DMS79 treated with DMSO at 0.1 percent for 48 hours (cell line): ENCODE results near the gene NTM.

Experiments used
- DNase-seq: peaks from one replicate; lab custom pipeline; 2025; lab: John Stamatoyannopoulos, UW

The NTM gene

GRCh38 chr11:132260636-132261035 lies 890.2 kb downstream of the NTM start:
- DNase-seq: no peak

- no peak for DNase-seq
Measured at GRCh38 chr11:132263241-132263640, 892.8 kb downstream of the NTM start.

GRCh38 chr11:132263875-132264274 lies 893.5 kb downstream of the NTM start:
- no peak for DNase-seq

- DNase-seq: no peak
Measured at GRCh38 chr11:132264616-132265015, 894.2 kb downstream of the NTM start.

DNA sequence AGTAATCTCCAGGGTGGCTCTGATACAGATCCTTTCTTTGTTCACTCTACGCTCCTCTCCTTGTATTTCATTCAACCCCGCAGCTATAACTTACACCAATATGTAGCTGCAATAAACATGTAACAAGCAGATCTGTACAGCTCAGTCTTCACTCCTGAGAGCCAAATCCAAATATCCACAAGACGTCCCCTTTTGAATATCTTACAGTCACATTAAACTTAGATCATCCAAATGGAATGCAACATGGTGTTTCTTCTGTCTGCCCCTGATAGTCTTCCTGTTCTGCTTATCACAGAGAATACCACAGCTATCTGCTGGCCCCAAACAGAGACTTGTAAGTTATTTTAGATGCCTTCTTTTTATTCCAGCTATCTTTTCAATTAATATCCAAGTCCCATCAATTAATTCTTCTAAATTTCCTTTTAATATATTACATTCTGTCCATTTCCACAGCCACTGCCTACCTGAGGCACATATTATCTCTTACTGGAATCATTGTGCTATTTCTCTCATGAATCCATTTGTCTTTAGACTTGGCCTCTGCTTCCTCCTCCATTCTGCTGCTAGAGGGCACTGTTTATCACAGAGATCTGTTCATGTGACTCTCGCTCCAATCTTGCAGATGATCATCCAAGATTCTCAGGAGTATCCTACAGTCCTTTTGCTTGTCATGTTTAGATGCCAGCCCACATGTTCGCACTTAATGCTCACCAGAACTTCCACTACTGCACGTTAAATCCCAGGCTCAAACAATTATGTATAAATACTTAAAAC lies 908.6 kb downstream of the NTM start:
- peak; percentile 8 for DNase-seq

GRCh38 chr11:132284048-132284447 lies 913.6 kb downstream of the NTM start:
- no peak for DNase-seq

DNA sequence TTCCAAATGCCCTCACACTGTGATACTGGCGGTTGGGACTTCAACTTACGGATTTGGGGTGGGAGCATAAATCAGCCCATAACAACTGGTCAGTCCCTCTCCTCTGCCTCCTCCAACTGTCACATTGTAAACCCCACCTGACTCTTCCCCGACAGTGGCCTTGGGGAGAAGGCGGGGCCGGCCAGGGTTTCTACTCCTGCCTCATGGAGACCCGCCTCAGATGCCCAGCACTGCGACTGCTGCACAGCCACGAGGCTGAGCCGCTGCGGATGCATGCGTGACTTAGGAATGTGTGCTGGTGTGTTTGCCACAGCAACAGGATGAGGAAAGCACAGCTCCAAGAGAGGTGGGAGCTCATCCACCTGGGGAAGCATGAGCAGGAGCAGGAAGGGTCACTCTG lies 914.2 kb downstream of the NTM start:
- no peak for DNase-seq

DNA sequence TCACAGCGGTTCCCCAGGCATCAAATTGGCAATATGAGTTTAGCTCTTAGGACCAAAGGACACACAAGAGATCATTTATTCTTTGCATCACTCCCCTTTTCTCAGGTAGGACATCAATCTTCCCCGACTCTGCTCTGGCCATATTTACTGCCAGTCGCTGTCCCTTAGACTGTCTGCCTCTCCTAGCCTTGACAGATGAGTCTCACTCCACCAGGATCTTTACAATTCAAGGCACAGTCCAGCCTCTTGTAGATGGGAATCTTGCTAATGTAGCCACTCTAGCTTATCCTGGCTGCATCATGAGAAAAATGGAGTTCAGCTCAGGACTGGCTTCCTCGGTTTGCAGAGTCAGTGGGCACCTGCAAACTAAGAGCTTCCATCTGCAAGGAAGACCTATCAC lies 915.2 kb downstream of the NTM start:
- no peak for DNase-seq

DNA sequence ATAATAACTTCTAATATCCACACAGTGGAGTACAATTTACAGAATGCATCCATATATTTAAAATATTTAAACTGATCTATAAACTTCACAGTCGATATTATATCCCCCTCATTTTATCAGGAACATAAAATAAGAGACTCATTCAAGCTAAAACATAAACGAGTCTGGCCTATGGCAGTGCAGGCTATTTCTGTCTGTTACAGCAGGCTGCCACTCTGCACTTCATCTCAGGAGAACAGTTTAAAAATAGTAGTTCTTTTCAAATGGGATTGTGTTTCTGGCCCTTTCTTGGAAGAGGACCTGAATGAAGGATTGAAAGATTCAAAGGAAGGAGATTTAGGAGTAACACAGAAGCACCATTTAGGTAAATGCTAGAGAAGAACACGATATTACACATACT lies 915.7 kb downstream of the NTM start:
- DNase-seq: no peak

DNA sequence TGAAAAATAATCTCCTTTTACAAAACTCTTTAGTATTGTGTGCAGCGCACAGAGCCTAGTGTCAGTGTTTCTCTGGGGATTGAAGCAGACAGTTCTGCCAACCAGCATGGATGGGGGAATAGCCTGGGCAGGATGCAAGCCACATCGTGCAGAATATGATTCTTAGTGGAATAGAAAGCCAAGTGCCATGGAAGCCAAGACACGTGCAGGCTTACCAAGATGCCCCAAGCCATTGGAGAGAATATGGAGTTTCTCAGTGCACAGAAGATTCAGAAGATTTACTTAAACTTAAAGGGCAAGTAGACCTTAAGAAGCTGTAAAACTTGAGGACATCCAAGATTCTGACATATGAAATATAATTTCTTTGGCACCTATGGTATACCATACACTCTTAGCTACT lies 917.6 kb downstream of the NTM start:
- no peak for DNase-seq

DNA sequence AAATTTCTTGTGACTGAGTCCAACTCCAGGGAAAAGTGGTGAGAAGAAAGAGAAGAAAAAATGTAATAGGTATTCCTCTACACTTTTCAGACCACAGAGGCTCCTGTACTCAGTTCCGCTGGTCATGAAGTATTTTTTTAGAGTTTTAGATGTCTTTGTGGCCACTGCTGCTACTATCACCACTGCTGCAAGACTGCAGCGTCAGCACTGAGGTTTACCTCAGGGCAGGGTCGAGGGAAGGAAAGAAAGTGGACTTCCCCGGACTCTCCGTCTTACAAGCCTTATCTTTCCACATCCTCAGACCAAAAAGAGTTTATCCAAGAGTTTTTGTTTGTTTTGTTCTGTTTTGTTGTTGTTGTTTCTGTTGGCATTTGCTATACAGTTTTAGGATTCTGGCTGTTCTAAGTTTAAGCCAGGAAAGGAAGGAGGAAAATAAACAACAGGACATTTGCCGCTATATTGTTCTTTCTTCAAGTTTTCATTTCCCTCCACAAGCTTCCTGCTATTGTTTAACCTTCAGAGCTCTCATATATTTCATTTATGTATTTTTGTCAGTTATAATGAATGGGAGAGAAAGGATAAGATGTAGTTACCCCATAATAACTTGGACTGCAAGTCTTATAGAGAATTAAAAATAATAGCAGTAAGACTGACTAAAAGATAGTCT lies 919.3 kb downstream of the NTM start:
- no peak for DNase-seq

GRCh38 chr11:132293586-132293985 lies 923.2 kb downstream of the NTM start:
- no peak for DNase-seq

DNA sequence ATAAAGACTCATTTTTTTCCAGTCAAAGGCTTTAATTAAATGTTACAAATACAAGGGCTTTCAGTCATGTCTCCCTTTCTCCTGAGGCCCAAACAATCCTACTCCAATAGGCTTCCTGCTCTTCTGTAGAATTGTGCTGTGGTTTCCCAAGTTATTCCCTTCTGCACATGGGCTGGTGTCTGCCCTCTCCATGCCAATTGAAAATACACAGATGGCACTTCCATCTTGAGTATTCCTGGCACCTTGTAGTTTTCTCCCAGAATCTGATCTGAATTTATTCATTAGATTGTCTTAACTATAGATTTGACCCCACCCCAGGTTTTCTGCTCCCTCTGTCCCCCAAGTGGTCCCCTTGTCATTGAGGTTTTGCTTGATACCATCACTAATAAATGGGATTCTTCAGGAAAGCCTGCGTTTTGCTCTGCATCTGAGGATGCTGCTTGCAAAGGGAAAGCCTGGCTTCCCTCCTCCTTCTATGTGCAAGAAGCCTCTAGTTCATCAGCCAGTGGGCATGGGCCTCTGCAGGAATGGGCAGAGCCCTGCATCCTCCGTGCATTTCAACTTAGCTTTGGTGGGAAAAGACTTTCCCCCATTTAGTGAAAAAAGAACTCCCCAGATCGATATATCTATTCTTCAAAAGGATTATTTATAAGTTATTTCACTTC lies 926.7 kb downstream of the NTM start:
- no peak for DNase-seq

DNA sequence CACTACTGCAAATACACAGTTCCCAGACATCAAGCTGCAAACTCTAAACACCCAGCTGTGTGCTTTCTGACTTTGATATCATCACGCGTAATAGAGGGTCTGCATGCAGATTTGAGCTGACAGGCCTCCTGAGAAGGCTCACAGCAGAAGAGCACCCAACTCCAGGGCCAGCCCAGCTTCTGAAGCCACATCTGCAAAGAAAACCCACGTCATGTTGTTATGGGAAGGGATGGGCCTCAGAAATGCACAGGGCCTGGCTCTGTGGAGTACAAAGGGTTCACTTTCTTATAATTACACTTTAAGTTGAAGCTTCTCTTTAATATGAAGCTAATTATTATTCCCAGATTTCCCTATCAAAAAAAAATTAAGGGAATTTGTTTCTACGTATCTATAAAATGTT lies 927.9 kb downstream of the NTM start:
- no peak for DNase-seq

- DNase-seq: no peak
Measured at GRCh38 chr11:132300283-132300682, 929.9 kb downstream of the NTM start.

DNA sequence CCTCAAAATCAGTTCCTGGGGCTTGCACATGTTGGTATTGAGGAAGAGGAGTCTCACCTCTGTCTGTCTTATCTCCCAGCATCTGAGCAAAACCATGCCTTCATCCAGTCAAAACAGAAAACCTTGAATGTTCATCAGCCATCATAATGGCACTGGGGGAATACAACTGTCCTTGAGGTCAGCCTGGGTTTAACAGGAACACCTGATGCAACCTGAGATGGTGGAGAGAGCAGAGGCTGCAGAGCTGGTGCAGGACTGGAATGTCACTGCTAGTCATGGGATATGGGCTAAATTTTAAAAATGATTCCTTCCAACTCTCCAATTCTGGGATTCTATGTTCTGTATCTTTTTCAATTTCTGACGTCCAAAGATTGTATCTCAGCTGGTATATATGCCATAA lies 931.0 kb downstream of the NTM start:
- no peak for DNase-seq

- DNase-seq: no peak
Measured at GRCh38 chr11:132301900-132302299, 931.5 kb downstream of the NTM start.

DNA sequence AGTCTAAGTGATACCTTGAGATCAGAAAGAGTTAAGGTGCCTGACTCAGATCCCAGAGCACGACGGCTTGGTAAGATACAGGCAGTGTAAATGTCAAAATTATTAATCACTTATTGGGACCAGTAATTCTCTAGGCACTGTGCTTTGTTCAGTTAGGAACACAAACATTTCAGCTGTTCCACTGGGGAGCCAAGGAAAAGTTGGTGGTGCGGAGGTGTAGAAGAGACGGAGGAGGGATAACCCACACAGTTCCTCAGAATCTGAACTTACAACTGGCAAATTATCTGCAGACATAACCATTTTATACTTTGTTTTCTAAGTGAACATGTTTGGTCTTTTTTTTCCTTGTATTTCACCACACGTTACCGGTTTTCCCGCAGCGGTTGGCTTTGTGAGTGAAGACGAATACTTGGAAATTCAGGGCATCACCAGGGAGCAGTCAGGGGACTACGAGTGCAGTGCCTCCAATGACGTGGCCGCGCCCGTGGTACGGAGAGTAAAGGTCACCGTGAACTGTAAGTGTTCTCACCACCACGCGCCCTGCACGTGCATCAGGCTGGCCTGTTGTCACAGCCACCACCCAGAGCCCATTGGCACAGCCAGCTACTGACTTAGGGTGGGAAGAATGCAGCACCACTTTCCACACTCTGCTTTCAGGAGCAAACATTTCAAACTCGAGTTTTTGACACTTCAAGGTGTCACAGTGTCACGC lies 937.0 kb downstream of the NTM start:
- DNase-seq: no peak

DNA sequence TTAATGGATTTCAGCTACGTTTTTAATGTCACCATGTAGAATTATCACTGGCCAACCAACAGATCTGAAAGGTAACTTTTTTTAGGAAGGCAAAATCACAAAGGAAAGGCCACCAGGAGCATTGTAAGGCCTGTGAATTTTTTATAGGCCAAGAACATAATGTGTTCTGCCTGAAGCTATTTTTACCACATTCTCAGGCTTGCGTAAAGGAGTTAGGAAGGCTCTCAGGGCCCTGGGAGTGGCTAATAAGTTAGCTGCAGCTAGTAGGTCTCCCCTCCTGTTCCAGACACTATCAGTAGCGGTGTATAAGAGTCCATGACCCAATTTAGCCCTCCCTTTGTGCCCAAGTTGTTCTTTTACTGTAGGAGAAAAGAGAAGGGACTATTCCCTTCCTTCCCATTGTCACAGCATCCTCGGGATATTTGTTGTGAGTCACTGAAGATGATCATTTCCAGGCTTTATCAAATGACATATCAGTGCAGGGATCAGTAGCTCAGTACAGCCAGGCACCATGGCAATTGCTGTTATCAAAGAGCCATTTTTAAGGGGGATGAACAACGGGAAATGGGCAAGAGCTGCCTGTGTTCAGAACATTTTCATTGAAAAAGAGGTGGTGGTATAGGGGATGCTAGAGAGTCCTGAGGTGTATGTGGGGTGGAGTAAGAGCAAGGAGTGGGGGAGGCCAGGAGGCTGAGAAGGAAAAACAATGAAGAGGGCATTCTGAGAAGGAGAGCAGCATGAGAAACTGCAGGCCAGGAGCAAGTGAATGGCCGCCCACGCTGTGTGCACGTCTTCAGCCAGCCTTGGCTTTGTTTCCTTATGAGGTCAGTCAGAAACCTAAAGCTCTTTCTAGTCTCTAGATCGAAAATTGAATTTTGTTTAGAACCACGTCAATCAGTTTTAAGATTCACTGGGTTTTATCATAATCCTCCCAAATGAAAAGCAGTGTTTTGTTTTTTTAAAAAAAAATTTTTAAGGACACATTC lies 940.3 kb downstream of the NTM start:
- no peak for DNase-seq

DNA sequence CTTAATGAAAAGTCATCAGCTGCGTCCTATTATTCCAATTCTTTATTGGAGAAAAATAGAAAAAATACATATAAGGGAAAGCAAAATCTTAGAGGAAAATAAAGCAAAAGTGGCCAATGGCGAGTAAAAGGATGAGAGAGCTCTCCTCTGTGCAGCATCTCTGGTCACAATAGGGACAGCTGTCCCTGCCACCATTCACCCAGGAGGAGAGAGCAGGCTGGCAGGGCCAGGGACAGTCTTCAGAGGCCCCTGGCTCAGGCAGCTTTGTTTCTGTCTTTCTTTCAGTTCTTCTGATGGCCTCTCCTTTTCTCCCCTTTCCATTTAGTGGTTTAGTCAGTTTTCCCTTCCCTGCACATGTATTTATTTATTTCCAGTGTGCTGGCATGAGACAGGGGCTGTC lies 941.3 kb downstream of the NTM start:
- DNase-seq: no peak

DNA sequence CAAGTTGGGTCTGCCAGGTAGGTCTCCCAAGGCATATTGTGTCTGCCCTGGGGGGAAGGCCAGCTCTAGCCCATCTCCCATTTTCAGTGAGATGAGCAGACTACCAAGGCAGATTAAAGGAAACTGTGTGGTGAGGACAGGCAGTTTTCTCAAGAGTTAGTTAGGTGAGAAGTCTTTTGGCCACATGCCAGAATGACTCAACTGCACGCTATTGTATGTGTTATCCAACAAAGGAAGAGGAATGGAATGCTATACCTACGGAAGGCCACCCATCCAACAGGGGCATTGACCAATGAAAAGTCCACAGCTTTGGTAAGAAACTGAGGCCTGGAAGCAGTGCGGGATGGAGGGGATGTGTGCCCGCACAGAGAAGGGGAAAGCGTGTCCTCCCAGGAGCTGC lies 941.7 kb downstream of the NTM start:
- no peak for DNase-seq
